GM18498 (cell line): ENCODE measurements around the gene ADAMTSL1.

ENCODE experiments used
- ATAC-seq: cut with Tn5 transposase; IDR thresholded peaks from one replicate; pipeline ENCODE4 v1.9.1; 2021; ENCODE audit warnings: mild to moderate bottlenecking, moderate library complexity; ENCODE audit not compliant: unreplicated experiment

Gene ADAMTSL1

GRCh38 chr9:18766989-18767550 lies 293.1 kb downstream of the ADAMTSL1 start:
- ATAC-seq, result no peak

GRCh38 chr9:18768951-18769622 lies 295.1 kb downstream of the ADAMTSL1 start:
- ATAC-seq, result peak; percentile 95

GRCh38 chr9:18770131-18770908 lies 296.4 kb downstream of the ADAMTSL1 start:
- no peak for ATAC-seq

GRCh38 chr9:18771011-18771410 lies 297.1 kb downstream of the ADAMTSL1 start:
- no peak for ATAC-seq

- ATAC-seq, result no peak
These were observed 297.8 kb downstream of the ADAMTSL1 start for GRCh38 chr9:18771763-18772162.

GRCh38 chr9:18775241-18775640 lies 301.3 kb downstream of the ADAMTSL1 start:
- no peak for ATAC-seq

- ATAC-seq, result no peak
These were observed 302.0 kb downstream of the ADAMTSL1 start for GRCh38 chr9:18775930-18776329.

- no peak for ATAC-seq
These were observed 303.2 kb downstream of the ADAMTSL1 start for GRCh38 chr9:18776836-18777820.

- ATAC-seq, result no peak
These were observed 304.2 kb downstream of the ADAMTSL1 start for GRCh38 chr9:18778147-18778546.

- ATAC-seq, result no peak
These were observed 304.9 kb downstream of the ADAMTSL1 start for GRCh38 chr9:18778846-18779245.

- no peak for ATAC-seq
These were observed 310.0 kb downstream of the ADAMTSL1 start for GRCh38 chr9:18783909-18784308.

- ATAC-seq, result no peak
These were observed 311.7 kb downstream of the ADAMTSL1 start for GRCh38 chr9:18785604-18786003.

GRCh38 chr9:18786196-18786595 lies 312.2 kb downstream of the ADAMTSL1 start:
- no peak for ATAC-seq

GRCh38 chr9:18786911-18787650 lies 313.1 kb downstream of the ADAMTSL1 start:
- no peak for ATAC-seq

GRCh38 chr9:18788256-18788655 lies 314.3 kb downstream of the ADAMTSL1 start:
- no peak for ATAC-seq

GRCh38 chr9:18791074-18791473 lies 317.1 kb downstream of the ADAMTSL1 start:
- ATAC-seq, result no peak

GRCh38 chr9:18793122-18793521 lies 319.2 kb downstream of the ADAMTSL1 start:
- no peak for ATAC-seq

GRCh38 chr9:18795947-18796671 lies 322.2 kb downstream of the ADAMTSL1 start:
- ATAC-seq, result no peak

GRCh38 chr9:18796696-18797270 lies 322.8 kb downstream of the ADAMTSL1 start:
- ATAC-seq, result no peak
